ENCODE measurements around the gene HLA-B. TPM values are rescaled to one million over a fixed set of nuclear protein-coding genes. Genes with fewer than 3 reads are reported as not detected.
A peak's percentile ranks its signal among the peaks of the same experiment; 100 is the strongest.

The HLA-B gene
- polyA plus RNA-seq, 4 donors = 282 to 2,421 (median 1,159) TPM

GRCh38 chr6:31354864-31355582 is 2.0 kb downstream of the HLA-B start:
- H3K4me1 ChIP-seq (ENCODE audit: control insufficient read depth in 3 of 3, insufficient read depth in 2 of 3, low read depth in 1 of 3, low read length in 2 of 3) = peaks cover 0 to 2% (median 0%) of the 10 kb centered on the region in 3 donors
- H3K9me3 ChIP-seq (ENCODE audit: control insufficient read depth in 2 of 2, insufficient read depth in 1 of 2, low read depth in 1 of 2, low read length in 1 of 2) = no peaks in the 10 kb centered on the region
- 36 to 57% (median 43%) methylated on average over 11 of the region's 11 CpGs for WGBS, 3 donors
- DNase-seq (no peak), FAIRE-seq (no peak)
- peaks cover 0 to 10% (median 0%) of the 10 kb centered on the region in 3 donors for H3K27me3 ChIP-seq (ENCODE audit: control insufficient read depth in 3 of 3, insufficient read depth in 3 of 3, low read length in 3 of 3)
- peak overlapping the region in 2 of 3 donors; percentile 48 to 95 for H3K4me3 ChIP-seq (ENCODE audit: low read depth in 1 of 3, low read length in 3 of 3)
- peak overlapping the region in 1 of 3 donors; percentile 6 for H3K27ac ChIP-seq (ENCODE audit: low read depth in 1 of 3, low read length in 2 of 3)
- H3K36me3 ChIP-seq (ENCODE audit: control insufficient read depth in 3 of 3, insufficient read depth in 2 of 3, low read depth in 1 of 3, low read length in 3 of 3) = peaks cover 13 to 24% (median 17%) of the 10 kb centered on the region in 3 donors

- peak overlapping the region in 2 of 3 donors; percentile 48 to 95 for H3K4me3 ChIP-seq (ENCODE audit: low read depth in 1 of 3, low read length in 3 of 3)
Observed at GRCh38 chr6:31354158-31354863, 2.7 kb downstream of the HLA-B start.

GRCh38 chr6:31353384-31353945 is 3.5 kb downstream of the HLA-B start:
- peaks cover 13 to 24% (median 17%) of the 10 kb centered on the region in 3 donors for H3K36me3 ChIP-seq (ENCODE audit: control insufficient read depth in 3 of 3, insufficient read depth in 2 of 3, low read depth in 1 of 3, low read length in 3 of 3)
- peak overlapping the region in 1 of 3 donors; percentile 38 for H3K27ac ChIP-seq (ENCODE audit: low read depth in 1 of 3, low read length in 2 of 3)
- WGBS, 3 donors = 56 to 69% (median 57%) methylated on average over 6 of the region's 6 CpGs
- no peak for FAIRE-seq
- H3K9me3 ChIP-seq (ENCODE audit: control insufficient read depth in 2 of 2, insufficient read depth in 1 of 2, low read depth in 1 of 2, low read length in 1 of 2) = no peaks in the 10 kb centered on the region
- H3K27me3 ChIP-seq (ENCODE audit: control insufficient read depth in 3 of 3, insufficient read depth in 3 of 3, low read length in 3 of 3) = peaks cover 0 to 5% (median 0%) of the 10 kb centered on the region in 3 donors
- H3K4me1 ChIP-seq (ENCODE audit: control insufficient read depth in 3 of 3, insufficient read depth in 2 of 3, low read depth in 1 of 3, low read length in 2 of 3) = peaks cover 0 to 2% (median 0%) of the 10 kb centered on the region in 3 donors
- H3K4me3 ChIP-seq (ENCODE audit: low read depth in 1 of 3, low read length in 3 of 3) = no peak overlapping the region
- no peak for DNase-seq

More at GRCh38 chr6:31354158-31354863, 2.7 kb downstream of the HLA-B start:
- whole genome bisulfite sequencing, 3 donors = 42 to 59% (median 50%) methylated on average over 11 of the region's 11 CpGs
- no peaks in the 10 kb centered on the region for H3K9me3 ChIP-seq (ENCODE audit: control insufficient read depth in 2 of 2, insufficient read depth in 1 of 2, low read depth in 1 of 2, low read length in 1 of 2)
- DNase-seq = no peak
- peaks cover 13 to 24% (median 17%) of the 10 kb centered on the region in 3 donors for H3K36me3 ChIP-seq (ENCODE audit: control insufficient read depth in 3 of 3, insufficient read depth in 2 of 3, low read depth in 1 of 3, low read length in 3 of 3)
- no peak overlapping the region for H3K27ac ChIP-seq (ENCODE audit: low read depth in 1 of 3, low read length in 2 of 3)
- H3K4me1 ChIP-seq (ENCODE audit: control insufficient read depth in 3 of 3, insufficient read depth in 2 of 3, low read depth in 1 of 3, low read length in 2 of 3) = peaks cover 0 to 2% (median 0%) of the 10 kb centered on the region in 3 donors
- no peak for FAIRE-seq
- peaks cover 0 to 8% (median 0%) of the 10 kb centered on the region in 3 donors for H3K27me3 ChIP-seq (ENCODE audit: control insufficient read depth in 3 of 3, insufficient read depth in 3 of 3, low read length in 3 of 3)

GRCh38 chr6:31352683-31353383 is 4.1 kb downstream of the HLA-B start:
- peaks cover 0 to 2% (median 0%) of the 10 kb centered on the region in 3 donors for H3K4me1 ChIP-seq (ENCODE audit: control insufficient read depth in 3 of 3, insufficient read depth in 2 of 3, low read depth in 1 of 3, low read length in 2 of 3)
- FAIRE-seq (no peak), DNase-seq (no peak)
- peak overlapping the region in 2 of 3 donors; percentile 14 to 63 for H3K27ac ChIP-seq (ENCODE audit: low read depth in 1 of 3, low read length in 2 of 3)
- no peak overlapping the region for H3K4me3 ChIP-seq (ENCODE audit: low read depth in 1 of 3, low read length in 3 of 3)
- no peaks in the 10 kb centered on the region for H3K9me3 ChIP-seq (ENCODE audit: control insufficient read depth in 2 of 2, insufficient read depth in 1 of 2, low read depth in 1 of 2, low read length in 1 of 2)
- H3K27me3 ChIP-seq (ENCODE audit: control insufficient read depth in 3 of 3, insufficient read depth in 3 of 3, low read length in 3 of 3) = peaks cover 0 to 4% (median 0%) of the 10 kb centered on the region in 3 donors
- H3K36me3 ChIP-seq (ENCODE audit: control insufficient read depth in 3 of 3, insufficient read depth in 2 of 3, low read depth in 1 of 3, low read length in 3 of 3) = peaks cover 13 to 24% (median 17%) of the 10 kb centered on the region in 3 donors
- WGBS, 3 donors = 45 to 68% (median 54%) methylated on average over 6 of the region's 6 CpGs

GRCh38 chr6:31352310-31352682 is 4.7 kb downstream of the HLA-B start:
- FAIRE-seq (no peak), DNase-seq (no peak)
- peak overlapping the region in 1 of 3 donors; percentile 63 for H3K27ac ChIP-seq (ENCODE audit: low read depth in 1 of 3, low read length in 2 of 3)
- no peak overlapping the region for H3K4me3 ChIP-seq (ENCODE audit: low read depth in 1 of 3, low read length in 3 of 3)
- peaks cover 0 to 6% (median 0%) of the 10 kb centered on the region in 3 donors for H3K27me3 ChIP-seq (ENCODE audit: control insufficient read depth in 3 of 3, insufficient read depth in 3 of 3, low read length in 3 of 3)
- H3K9me3 ChIP-seq (ENCODE audit: control insufficient read depth in 2 of 2, insufficient read depth in 1 of 2, low read depth in 1 of 2, low read length in 1 of 2) = no peaks in the 10 kb centered on the region
- peaks cover 13 to 24% (median 17%) of the 10 kb centered on the region in 3 donors for H3K36me3 ChIP-seq (ENCODE audit: control insufficient read depth in 3 of 3, insufficient read depth in 2 of 3, low read depth in 1 of 3, low read length in 3 of 3)
- 35 to 55% (median 51%) methylated on average over 8 of the region's 8 CpGs for WGBS, 3 donors
- peaks cover 0 to 2% (median 0%) of the 10 kb centered on the region in 3 donors for H3K4me1 ChIP-seq (ENCODE audit: control insufficient read depth in 3 of 3, insufficient read depth in 2 of 3, low read depth in 1 of 3, low read length in 2 of 3)

- DNase-seq (peak in 1 of 2 donors; percentile 49), FAIRE-seq (no peak)
- WGBS, 3 donors = 43 to 55% (median 52%) methylated on average over 8 of the region's 8 CpGs
- Histone ChIP-seq H3K27ac (ENCODE audit: low read depth in 1 of 3, low read length in 2 of 3) (peak overlapping the region in 1 of 3 donors; percentile 63), H3K9me3 (ENCODE audit: control insufficient read depth in 2 of 2, insufficient read depth in 1 of 2, low read depth in 1 of 2, low read length in 1 of 2) (no peaks in the 10 kb centered on the region), H3K4me1 (ENCODE audit: control insufficient read depth in 3 of 3, insufficient read depth in 2 of 3, low read depth in 1 of 3, low read length in 2 of 3) (peaks cover 0 to 2% (median 0%) of the 10 kb centered on the region in 3 donors), H3K36me3 (ENCODE audit: control insufficient read depth in 3 of 3, insufficient read depth in 2 of 3, low read depth in 1 of 3, low read length in 3 of 3) (peaks cover 13 to 24% (median 17%) of the 10 kb centered on the region in 3 donors), H3K4me3 (ENCODE audit: low read depth in 1 of 3, low read length in 3 of 3) (no peak overlapping the region), H3K27me3 (ENCODE audit: control insufficient read depth in 3 of 3, insufficient read depth in 3 of 3, low read length in 3 of 3) (peaks cover 0 to 6% (median 0%) of the 10 kb centered on the region in 3 donors)
Observed at GRCh38 chr6:31351401-31352309, 5.3 kb downstream of the HLA-B start.

- no peak overlapping the region for H3K4me3 ChIP-seq (ENCODE audit: low read depth in 1 of 3, low read length in 3 of 3)
- peaks cover 0 to 6% (median 0%) of the 10 kb centered on the region in 3 donors for H3K27me3 ChIP-seq (ENCODE audit: control insufficient read depth in 3 of 3, insufficient read depth in 3 of 3, low read length in 3 of 3)
- FAIRE-seq (no peak), DNase-seq (no peak)
- H3K9me3 ChIP-seq (ENCODE audit: control insufficient read depth in 2 of 2, insufficient read depth in 1 of 2, low read depth in 1 of 2, low read length in 1 of 2) = no peaks in the 10 kb centered on the region
- WGBS, 3 donors = 0 to 24% (median 0%) methylated on average over 3 of the region's 3 CpGs
- no peak overlapping the region for H3K27ac ChIP-seq (ENCODE audit: low read depth in 1 of 3, low read length in 2 of 3)
- peaks cover 13 to 24% (median 17%) of the 10 kb centered on the region in 3 donors for H3K36me3 ChIP-seq (ENCODE audit: control insufficient read depth in 3 of 3, insufficient read depth in 2 of 3, low read depth in 1 of 3, low read length in 3 of 3)
- H3K4me1 ChIP-seq (ENCODE audit: control insufficient read depth in 3 of 3, insufficient read depth in 2 of 3, low read depth in 1 of 3, low read length in 2 of 3) = peaks cover 0 to 2% (median 0%) of the 10 kb centered on the region in 3 donors
Observed at GRCh38 chr6:31351033-31351380, 6.0 kb downstream of the HLA-B start.
